Epidermal melanocyte (primary cell): ENCODE results near the gene PITX1.

Source experiments
- DNase-seq: peaks from one replicate; pipeline ENCODE4 v3.0.0; 2011; ENCODE audit warnings: low spot score; ENCODE audit not compliant: insufficient read length

The PITX1 gene

DNA sequence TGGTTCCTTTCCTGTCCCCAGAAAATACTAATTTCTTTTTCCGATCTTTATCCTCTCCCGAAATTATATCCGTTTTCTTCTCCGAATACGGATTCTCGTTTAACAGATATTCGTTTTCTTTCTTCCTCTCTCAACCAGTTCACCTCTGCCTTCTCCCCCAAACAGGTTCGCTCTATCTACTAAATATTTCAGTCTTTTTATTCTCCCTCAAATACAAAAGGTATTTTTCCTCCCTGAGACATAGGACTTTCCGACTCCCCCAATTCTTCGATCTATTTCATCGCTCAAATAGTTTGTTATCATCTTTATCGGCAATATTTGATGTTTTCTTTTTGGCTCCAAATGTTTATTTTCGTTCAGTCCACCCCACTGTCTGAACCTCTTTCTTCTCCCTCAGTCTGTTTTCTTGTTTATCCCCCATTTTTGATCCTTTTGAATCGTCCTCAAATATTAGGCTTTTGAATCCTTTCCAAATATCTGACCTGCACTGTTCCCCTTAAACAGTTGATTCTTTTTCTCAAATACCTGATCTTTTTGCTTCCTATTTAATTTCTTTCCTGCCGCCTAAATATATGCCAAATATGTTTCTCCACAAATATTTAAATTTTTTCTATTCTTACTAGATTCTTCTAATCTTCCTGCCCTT lies 4.4 kb downstream of the PITX1 start:
- DNase-seq: no peak

- no peak for DNase-seq
Measured at GRCh38 chr5:135028791-135029476, 5.1 kb downstream of the PITX1 start.

GRCh38 chr5:135027697-135028615 lies 6.1 kb downstream of the PITX1 start:
- DNase-seq: no peak

GRCh38 chr5:135027266-135027696 lies 6.7 kb downstream of the PITX1 start:
- DNase-seq: no peak

- no peak for DNase-seq
Measured at GRCh38 chr5:135026645-135027265, 7.3 kb downstream of the PITX1 start.

GRCh38 chr5:135025730-135026644 lies 8.0 kb downstream of the PITX1 start:
- no peak for DNase-seq

GRCh38 chr5:135024956-135025729 lies 8.9 kb downstream of the PITX1 start:
- no peak for DNase-seq

- DNase-seq: no peak
Measured at GRCh38 chr5:135020111-135020895, 13.7 kb downstream of the PITX1 start.

DNA sequence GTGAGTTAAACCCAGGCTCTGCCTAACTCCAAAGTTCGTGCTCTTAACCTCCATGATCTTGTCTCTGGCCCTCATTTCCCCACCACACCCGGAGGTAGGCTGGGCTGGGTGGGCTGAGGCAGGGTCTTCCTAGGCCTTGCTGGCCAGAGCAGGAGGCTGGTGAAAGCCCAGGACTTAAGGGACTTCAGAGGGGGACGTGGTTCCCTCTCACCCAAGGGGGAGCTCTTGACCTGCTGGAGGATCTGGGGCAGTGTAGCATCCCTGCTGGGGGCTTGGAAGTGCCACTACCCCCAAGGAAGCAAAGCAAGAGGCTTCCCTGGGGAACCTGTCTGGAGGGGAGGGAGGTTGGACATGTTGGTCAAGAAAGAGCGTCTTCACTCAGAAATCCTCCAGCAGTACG lies 14.7 kb downstream of the PITX1 start:
- no peak for DNase-seq

- DNase-seq: no peak
Measured at GRCh38 chr5:135018457-135018856, 15.6 kb downstream of the PITX1 start.

- no peak for DNase-seq
Measured at GRCh38 chr5:135016861-135017290, 17.2 kb downstream of the PITX1 start.

- DNase-seq: no peak
Measured at GRCh38 chr5:135015942-135016341, 18.1 kb downstream of the PITX1 start.

DNA sequence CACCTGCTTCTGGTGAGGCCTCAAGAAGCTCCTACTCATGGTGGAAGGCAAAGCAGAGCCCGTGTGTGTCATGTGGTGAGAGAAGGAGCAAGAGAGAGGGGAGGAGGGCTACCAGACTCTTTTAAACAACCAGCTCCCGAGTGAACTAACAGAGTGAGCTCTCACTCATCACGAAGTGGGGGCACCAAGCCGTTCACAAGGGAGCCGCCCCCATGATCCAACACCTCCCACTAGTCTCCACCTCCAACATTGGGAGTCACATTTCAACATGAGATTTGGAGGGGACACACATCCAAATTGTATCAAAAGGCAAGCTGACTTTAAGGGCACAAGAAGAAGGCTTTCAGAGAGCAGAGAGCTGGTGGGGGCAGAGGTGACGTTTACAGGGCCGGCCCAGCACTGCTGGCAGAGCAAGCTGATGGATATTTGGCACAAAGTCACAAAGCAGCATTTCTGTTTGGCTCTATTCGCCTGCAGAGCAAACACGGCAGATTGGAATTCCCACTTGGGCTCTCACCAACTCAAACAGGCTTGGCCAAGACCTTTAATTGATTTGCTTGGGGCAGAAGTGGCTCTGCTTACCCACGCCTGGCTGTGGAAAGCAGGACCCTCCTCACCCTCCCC lies 20.0 kb downstream of the PITX1 start:
- DNase-seq: no peak

DNA sequence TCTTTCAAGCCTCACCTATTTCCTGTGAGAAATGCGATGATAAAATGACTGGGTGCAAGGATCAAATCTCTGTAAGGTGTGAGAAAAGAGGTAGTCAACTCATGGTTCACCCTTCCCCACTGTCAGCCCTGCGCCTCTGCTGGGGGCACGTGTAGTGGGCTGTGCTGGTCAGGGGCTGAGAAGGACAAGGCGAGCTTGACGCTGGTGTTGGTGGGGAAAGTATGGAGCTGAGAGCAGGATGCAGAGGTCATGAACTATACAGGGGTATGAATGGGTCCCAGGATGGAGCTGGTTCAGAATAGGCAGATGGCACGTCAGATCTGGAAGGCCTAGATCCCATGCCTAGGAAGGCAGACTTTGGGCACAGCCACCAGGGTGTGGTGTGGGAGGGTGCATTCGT lies 20.6 kb downstream of the PITX1 start:
- peak; percentile 4 for DNase-seq

DNA sequence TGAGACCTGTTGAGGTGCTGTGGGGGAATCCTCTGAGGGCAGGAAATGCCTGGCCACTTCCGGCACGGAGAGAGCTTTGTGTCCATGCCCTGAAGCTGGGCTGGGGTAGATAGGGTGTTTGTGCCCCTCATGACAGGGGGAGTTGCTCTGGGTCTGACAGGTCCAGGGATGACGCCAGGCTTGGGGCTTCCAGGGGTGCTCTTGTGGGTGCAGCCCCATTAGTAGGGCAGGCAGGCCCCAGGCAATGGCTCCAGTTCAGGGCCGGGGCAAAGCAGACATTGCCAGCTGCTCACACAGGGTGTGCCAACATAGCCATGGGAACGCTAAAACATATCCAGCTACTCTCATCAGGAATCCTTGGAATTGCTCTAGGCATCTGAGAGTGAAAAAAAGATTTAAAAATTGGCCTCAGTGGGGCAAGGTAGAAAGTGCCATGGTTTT lies 21.1 kb downstream of the PITX1 start:
- DNase-seq: peak; percentile 11

DNA sequence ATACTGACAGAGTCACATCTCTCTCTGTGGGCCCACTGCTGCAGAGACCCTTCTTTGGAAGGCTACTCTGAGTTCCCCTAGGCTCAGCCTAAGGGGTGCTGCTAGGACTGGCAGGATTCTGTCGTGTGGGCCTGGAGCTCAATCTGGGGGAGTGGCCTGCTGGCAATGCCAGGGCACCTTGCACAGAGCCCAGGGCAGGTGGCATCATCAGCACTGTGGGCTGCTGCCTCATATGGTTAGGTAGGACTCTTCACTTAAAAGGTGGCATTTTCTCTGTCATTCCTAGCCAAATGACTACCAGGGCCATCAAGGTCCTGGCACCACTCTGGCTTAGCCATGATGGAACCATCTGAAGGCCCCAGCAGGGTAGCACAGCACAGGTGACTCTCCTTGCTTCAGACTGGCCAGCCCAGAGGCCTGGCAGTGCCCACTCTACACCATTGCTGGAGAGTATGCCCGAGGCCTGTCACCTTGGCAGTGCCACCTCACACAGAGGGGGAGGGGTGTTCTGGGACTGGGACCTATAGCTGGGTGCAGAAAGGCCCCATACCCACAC lies 21.9 kb downstream of the PITX1 start:
- DNase-seq: no peak

DNA sequence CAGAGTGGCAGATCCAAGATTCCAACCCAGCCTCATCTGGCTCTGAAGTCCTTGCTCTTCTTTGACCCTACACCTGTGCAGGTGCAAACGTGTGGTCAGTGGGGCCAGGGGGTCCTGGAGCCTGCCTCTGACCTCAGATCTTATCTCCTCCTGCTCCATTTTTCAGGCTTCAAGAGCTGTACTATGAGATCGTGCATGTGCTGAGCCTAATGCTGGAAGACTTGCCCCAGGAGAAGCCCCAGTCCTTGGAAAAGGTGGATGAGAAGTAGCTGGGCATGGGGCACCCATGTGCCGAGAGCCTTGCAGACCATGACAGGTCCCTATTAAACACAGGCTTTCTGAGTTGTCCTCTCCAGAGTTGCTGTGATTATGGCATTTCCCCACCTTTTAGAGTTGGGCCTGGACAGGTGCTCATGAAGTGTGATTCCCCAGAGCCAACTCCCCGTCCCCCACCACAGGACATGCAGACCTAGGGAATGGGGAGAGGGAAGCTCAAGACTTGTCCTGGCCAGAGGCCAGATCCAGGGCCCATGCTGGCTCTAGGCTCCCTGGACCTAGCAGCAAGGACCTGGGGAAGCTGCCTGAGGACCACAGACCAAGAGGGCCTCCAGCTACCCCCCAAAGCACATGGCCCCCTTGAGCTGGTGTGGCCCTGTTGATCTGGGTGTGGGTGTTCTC lies 22.5 kb downstream of the PITX1 start:
- peak; percentile 15 for DNase-seq
